ENCODE results near the gene CPLX4. TPM values are rescaled to one million over a fixed set of nuclear protein-coding genes. Genes with fewer than 3 reads are reported as not detected.

The CPLX4 gene
- total and polyA plus RNA-seq, 2 donors (not counting 3 experiments of a cell fraction or from before 2014, with no cell fraction given), result not detected

GRCh38 chr18:59265246-59265973 lies 53.0 kb downstream of the CPLX4 start:
- H3K9me1 ChIP-seq (replicated peaks; ENCODE audit: control insufficient read depth, extremely low read depth, insufficient read depth, low read length), result no peaks in the 10 kb centered on the region
- intact Hi-C loops (cut with micrococcal nuclease) (no loop called here), dilution Hi-C loops (cut with MboI; ENCODE audit: extremely low pct_ligation_motif_present, low sequenced_read_pairs) (no loop called here)
- FAIRE-seq, result no peak
- CTCF ChIA-PET, result interaction anchor here (1.9 to 3.0 kb wide), 3 partner anchors 10 to 137 kb away, joined by 8 to 9 read pairs (median 9); no protein-coding TSS in a partner anchor
- H3K4me3 ChIP-seq (replicated peaks in 1 of 3; ENCODE audit: insufficient read depth in 1 of 3, low read depth in 1 of 3, low read length in 3 of 3), result no peak overlapping the region
- H3K4me2 ChIP-seq (ENCODE audit: insufficient read depth, low read length), result no peak overlapping the region
- H3K79me2 ChIP-seq (ENCODE audit: control insufficient read depth, insufficient read depth, low read length), result no peaks in the 10 kb centered on the region
- no peaks in the 10 kb centered on the region for H3K36me3 ChIP-seq (ENCODE audit: control insufficient read depth in 2 of 2, extremely low read depth in 1 of 2, insufficient read depth in 2 of 2, low read length in 2 of 2)
- no peaks in the 10 kb centered on the region for H3K4me1 ChIP-seq (ENCODE audit: control insufficient read depth, extremely low read depth, insufficient read depth, low read length)
- DNase-seq (ENCODE audit: low read depth, low spot score), result no peak
- POLR2A ChIA-PET, result no interaction called here
- TF ChIP-seq POLR2AphosphoS5 (IDR thresholded peaks at IDR 0.05; ENCODE audit: insufficient read depth, low read depth, low read length), result no peak
- TF ChIP-seq MAX (IDR thresholded peaks at IDR 0.05; ENCODE audit: insufficient read depth, insufficient read length), result no peak
- peak; percentile 38 for TF ChIP-seq EZH2 (IDR thresholded peaks at IDR 0.05; ENCODE audit: borderline replicate concordance, low read depth, low read length, severe bottlenecking)
- TF ChIP-seq JUN (IDR thresholded peaks at IDR 0.05; ENCODE audit: borderline replicate concordance, insufficient read depth, insufficient read length, low read depth), result no peak
- TF ChIP-seq, protein P1, sequence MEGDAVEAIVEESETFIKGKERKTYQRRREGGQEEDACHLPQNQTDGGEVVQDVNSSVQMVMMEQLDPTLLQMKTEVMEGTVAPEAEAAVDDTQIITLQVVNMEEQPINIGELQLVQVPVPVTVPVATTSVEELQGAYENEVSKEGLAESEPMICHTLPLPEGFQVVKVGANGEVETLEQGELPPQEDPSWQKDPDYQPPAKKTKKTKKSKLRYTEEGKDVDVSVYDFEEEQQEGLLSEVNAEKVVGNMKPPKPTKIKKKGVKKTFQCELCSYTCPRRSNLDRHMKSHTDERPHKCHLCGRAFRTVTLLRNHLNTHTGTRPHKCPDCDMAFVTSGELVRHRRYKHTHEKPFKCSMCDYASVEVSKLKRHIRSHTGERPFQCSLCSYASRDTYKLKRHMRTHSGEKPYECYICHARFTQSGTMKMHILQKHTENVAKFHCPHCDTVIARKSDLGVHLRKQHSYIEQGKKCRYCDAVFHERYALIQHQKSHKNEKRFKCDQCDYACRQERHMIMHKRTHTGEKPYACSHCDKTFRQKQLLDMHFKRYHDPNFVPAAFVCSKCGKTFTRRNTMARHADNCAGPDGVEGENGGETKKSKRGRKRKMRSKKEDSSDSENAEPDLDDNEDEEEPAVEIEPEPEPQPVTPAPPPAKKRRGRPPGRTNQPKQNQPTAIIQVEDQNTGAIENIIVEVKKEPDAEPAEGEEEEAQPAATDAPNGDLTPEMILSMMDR (IDR thresholded peaks at IDR 0.05; ENCODE audit: extremely low read depth in 1 of 2, insufficient read depth in 1 of 2, low read depth in 1 of 2, low read length in 2 of 2), result no peak
- no peak for TF ChIP-seq GATA2 (IDR thresholded peaks at IDR 0.05; ENCODE audit: insufficient read depth, insufficient read length, low read depth, low read length)
- TF ChIP-seq POLR2A (IDR thresholded peaks at IDR 0.05; ENCODE audit: low read depth, low read length), result no peak
- H4K20me1 ChIP-seq (replicated peaks; ENCODE audit: control insufficient read depth, extremely low read depth, insufficient read depth, low read length), result no peaks in the 10 kb centered on the region
- H3K27ac ChIP-seq (ENCODE audit: insufficient read depth, low read depth, low read length), result no peak overlapping the region
- BruUV-seq (replicated peaks), result no TSS peak
- H2AFZ ChIP-seq (ENCODE audit: low read depth, low read length), result no peak overlapping the region
- no peak overlapping the region for H3K9ac ChIP-seq (replicated peaks; ENCODE audit: extremely low read depth, insufficient read depth, low read length)
- peaks cover 68 to 73% of the 10 kb centered on the region in 2 experiments for H3K27me3 ChIP-seq (ENCODE audit: control insufficient read depth in 2 of 2, insufficient read depth in 2 of 2, low read length in 2 of 2)
- no peaks in the 10 kb centered on the region for H3K9me3 ChIP-seq (replicated peaks; ENCODE audit: control insufficient read depth, insufficient read depth, low read length)
